CD4-positive, alpha-beta T cell (primary cell): ENCODE measurements around the gene ETV3L. TPM values are rescaled to one million over a fixed set of nuclear protein-coding genes. Genes with fewer than 3 reads are reported as not detected.

Experiments used
- ATAC-seq: fragments of 200-7000 bp; cut with Tn5 transposase; one replicate; pipeline ENCODE4 v1.10.0; 2022; ENCODE audit warnings: mild to moderate bottlenecking; ENCODE audit not compliant: poor library complexity
- CTCF ChIA-PET: fragments of 350-600 bp; sonication (Branson Sonifier 250); formaldehyde crosslinking; loops from one replicate; lab custom pipeline; 2021; ENCODE audit warnings: antibody characterized with exemption, inconsistent platforms; lab: Charles Lee
- POLR2A ChIA-PET: fragments of 350-600 bp; sonication (Branson Sonifier 250); formaldehyde crosslinking; loops from one replicate; lab custom pipeline; 2021; ENCODE audit warnings: antibody characterized with exemption, inconsistent platforms; lab: Charles Lee
- DNase-seq, 14 experiments: peaks; one replicate each; pipeline ENCODE4 v3.0.0-alpha.2; 2013 to 2020; ENCODE audit warnings: mixed read lengths in 2 of 14
- H3K27ac ChIP-seq, 2 donors: one replicate each; pipeline versions ENCODE4 v1.5.1 to v1.7.0; 2013; ENCODE audit warnings: low read length in 2 of 2, low read depth in 1 of 2, mild to moderate bottlenecking in 1 of 2
- H3K27me3 ChIP-seq, 2 experiments: 1 replicate in 1 of 2; 2 replicates in 1 of 2; pipeline versions ENCODE4 v1.6.1 to v1.7.0; 2013; ENCODE audit warnings: low read length in 2 of 2, control low read depth in 1 of 2, mild to moderate bottlenecking in 1 of 2, moderate library complexity in 1 of 2; ENCODE audit not compliant: insufficient read depth in 2 of 2, control insufficient read depth in 1 of 2
- H3K36me3 ChIP-seq: one replicate; pipeline ENCODE4 v1.6.1; 2013; ENCODE audit warnings: low read length, control low read depth; ENCODE audit not compliant: insufficient read depth
- H3K4me1 ChIP-seq: one replicate; pipeline ENCODE4 v1.6.1; 2013; ENCODE audit warnings: low read length, control low read depth; ENCODE audit not compliant: insufficient read depth
- H3K4me3 ChIP-seq: one replicate; pipeline ENCODE4 v1.5.1; 2013; ENCODE audit warnings: mild to moderate bottlenecking, low read length, moderate library complexity
- H3K9me3 ChIP-seq, 2 experiments: 1 replicate in 1 of 2; 2 replicates in 1 of 2; pipeline versions ENCODE4 v1.6.1 to v1.7.0; 2013; ENCODE audit warnings: low read length in 2 of 2, mild to moderate bottlenecking in 2 of 2, control low read depth in 1 of 2, moderate library complexity in 1 of 2; ENCODE audit not compliant: control insufficient read depth in 1 of 2, insufficient read depth in 1 of 2
- H3K27ac Mint-ChIP-seq: one replicate; pipeline ENCODE4 v1.8.0; 2020; ENCODE audit warnings: mixed read lengths
- H3K27me3 Mint-ChIP-seq: one replicate; pipeline ENCODE4 v1.8.0; 2021; ENCODE audit warnings: mixed read lengths
- H3K36me3 Mint-ChIP-seq: one replicate; pipeline ENCODE4 v1.8.0; 2021; ENCODE audit warnings: low read depth, mixed read lengths
- H3K4me1 Mint-ChIP-seq: one replicate; pipeline ENCODE4 v1.8.0; 2021; ENCODE audit warnings: low read depth, mixed read lengths
- H3K4me3 Mint-ChIP-seq: one replicate; pipeline ENCODE4 v1.8.0; 2020; ENCODE audit warnings: mild to moderate bottlenecking, mixed read lengths
- H3K9me3 Mint-ChIP-seq: one replicate; pipeline ENCODE4 v1.8.0; 2020; ENCODE audit warnings: mixed read lengths
- intact Hi-C, 2 experiments: fragments of 100-400 bp; cut with DNase I in 1 of 2; cut with micrococcal nuclease in 1 of 2; formaldehyde crosslinking; loops; one replicate each; pipeline versions ENCODE4 v1.15.1 to v1.9.0; 2023 to 2025; cut with DNase I, micrococcal nuclease
- total RNA-seq, 174 experiments: library from RNA in 2 of 174; stranded (reverse) in 2 of 174; gene quantifications; one replicate each; pipeline ENCODE4 v1.2.3 and lab custom pipeline; 2021 to 2026
- TF ChIP-seq, protein P1 (sequence below): fragments of 200-600 bp; IDR thresholded peaks from one replicate; pipeline ENCODE4 v1.8.0; 2022; ENCODE audit warnings: antibody characterized with exemption, mild to moderate bottlenecking

The ETV3L gene
- total RNA-seq, 2 experiments from 2014 or later, result not detected

DNA sequence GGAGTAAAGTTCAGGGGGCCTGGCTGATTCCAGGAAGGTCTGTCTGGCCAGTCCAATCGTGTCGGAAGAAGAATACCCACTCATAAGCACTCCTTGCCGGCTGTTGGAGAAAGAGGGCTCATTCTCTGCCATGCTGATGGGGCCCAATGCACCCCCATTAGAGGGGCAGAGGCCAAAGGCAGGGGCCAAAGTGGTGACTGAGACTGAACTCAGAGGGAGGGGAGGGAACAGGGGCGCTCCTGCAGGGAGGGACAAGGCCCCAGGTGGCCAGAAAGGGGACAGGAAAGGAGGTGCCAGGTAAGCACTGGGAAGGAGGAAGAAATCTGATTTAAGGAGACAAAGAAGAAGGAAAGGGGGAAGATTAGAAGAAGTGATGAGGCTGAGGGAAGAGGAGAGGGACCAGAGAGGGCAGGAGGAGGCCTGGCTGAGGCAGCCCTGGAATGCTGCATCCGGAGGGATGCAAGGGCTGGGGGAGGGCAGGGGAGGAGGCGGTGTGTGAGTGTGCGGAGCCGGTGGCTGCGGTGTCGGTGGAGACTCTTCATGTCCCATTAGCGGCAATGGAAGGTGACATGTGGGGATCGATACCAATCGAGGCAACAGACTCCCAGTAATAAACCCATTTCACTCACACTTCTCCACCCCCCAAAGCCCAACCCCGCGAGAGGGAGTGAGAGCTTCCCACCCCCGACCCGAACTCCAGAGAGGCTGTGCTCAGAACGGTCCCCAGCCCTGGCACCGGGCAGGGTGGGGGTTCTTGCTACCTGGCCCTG lies 12.0 kb upstream of the ETV3L start:
- Histone ChIP-seq H3K9me3 (no peaks in the 10 kb centered on the region), H3K27ac (no peak overlapping the region), H3K4me1 (no peaks in the 10 kb centered on the region), H3K36me3 (no peaks in the 10 kb centered on the region), H3K4me3 (no peak overlapping the region), H3K27me3 (peaks cover 14 to 15% of the 10 kb centered on the region in 2 experiments)
- ATAC-seq (no peak), DNase-seq (no peak)
- intact Hi-C loops, result no loop called here
- Mint-ChIP-seq H3K27me3 (peaks cover 48% of the 10 kb centered on the region), H3K9me3 (no peaks in the 10 kb centered on the region), H3K4me3 (no peak overlapping the region), H3K36me3 (no peaks in the 10 kb centered on the region), H3K4me1 (peaks cover 2% of the 10 kb centered on the region), H3K27ac (no peak overlapping the region)
- TF ChIP-seq, protein P1, sequence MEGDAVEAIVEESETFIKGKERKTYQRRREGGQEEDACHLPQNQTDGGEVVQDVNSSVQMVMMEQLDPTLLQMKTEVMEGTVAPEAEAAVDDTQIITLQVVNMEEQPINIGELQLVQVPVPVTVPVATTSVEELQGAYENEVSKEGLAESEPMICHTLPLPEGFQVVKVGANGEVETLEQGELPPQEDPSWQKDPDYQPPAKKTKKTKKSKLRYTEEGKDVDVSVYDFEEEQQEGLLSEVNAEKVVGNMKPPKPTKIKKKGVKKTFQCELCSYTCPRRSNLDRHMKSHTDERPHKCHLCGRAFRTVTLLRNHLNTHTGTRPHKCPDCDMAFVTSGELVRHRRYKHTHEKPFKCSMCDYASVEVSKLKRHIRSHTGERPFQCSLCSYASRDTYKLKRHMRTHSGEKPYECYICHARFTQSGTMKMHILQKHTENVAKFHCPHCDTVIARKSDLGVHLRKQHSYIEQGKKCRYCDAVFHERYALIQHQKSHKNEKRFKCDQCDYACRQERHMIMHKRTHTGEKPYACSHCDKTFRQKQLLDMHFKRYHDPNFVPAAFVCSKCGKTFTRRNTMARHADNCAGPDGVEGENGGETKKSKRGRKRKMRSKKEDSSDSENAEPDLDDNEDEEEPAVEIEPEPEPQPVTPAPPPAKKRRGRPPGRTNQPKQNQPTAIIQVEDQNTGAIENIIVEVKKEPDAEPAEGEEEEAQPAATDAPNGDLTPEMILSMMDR, result no peak
- ChIA-PET POLR2A (no interaction called here), CTCF (no interaction called here)

DNA sequence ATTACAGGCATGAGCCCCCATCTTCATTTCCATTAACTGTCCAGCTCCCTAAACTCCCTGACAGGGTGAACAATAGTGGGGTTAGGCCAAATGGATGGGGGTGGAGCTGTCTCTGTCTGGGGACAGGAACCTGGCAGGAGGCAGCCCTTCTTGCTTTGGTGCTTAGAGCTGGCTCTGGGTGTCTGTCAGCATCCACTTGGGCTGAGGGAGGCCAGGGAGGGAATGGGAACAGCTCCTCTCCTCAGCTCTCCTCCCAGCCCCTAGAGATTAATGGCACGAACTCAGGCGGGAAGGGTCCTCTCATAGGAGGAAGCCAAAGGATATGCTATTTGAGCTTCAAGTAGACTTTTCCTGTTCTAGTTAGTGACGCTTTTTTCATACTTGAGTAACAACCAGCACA lies 11.1 kb upstream of the ETV3L start:
- intact Hi-C loops, result no loop called here
- Mint-ChIP-seq H3K36me3 (no peaks in the 10 kb centered on the region), H3K4me3 (no peak overlapping the region), H3K27ac (no peak overlapping the region), H3K9me3 (no peaks in the 10 kb centered on the region), H3K4me1 (no peaks in the 10 kb centered on the region), H3K27me3 (peaks cover 53% of the 10 kb centered on the region)
- Histone ChIP-seq H3K4me3 (no peak overlapping the region), H3K27me3 (peaks cover 14 to 16% of the 10 kb centered on the region in 2 experiments), H3K36me3 (no peaks in the 10 kb centered on the region), H3K27ac (no peak overlapping the region), H3K4me1 (no peaks in the 10 kb centered on the region), H3K9me3 (no peaks in the 10 kb centered on the region)
- ATAC-seq (no peak), DNase-seq (no peak)
- TF ChIP-seq, protein P1, result no peak
- ChIA-PET CTCF (interaction anchor here (0.8 to 2.4 kb wide), 2 partner anchors 21 to 46 kb away, joined by 3 to 8 read pairs; no protein-coding TSS in a partner anchor), POLR2A (no interaction called here)

DNA sequence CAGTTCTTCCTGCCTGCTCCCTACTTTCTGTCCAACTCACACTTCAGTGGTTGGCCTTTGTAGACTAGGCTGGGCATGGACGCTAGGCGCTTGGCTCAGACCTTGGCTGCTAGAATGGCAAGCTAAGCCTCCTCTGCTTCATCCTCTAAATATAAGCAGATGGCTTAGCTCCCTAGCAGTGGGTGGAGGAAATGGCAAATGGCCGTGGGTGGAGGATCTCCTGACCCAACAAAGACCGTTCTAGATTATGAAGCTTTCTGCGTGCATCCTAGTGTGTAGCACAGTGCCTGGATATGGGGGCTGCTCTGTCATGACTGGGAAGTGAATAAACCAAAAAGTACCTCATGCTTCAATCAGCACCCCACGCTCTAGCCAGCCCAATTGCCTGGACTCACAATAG lies 10.4 kb upstream of the ETV3L start:
- intact Hi-C loops, result no loop called here
- no peaks in the 10 kb centered on the region for H3K36me3 Mint-ChIP-seq
- H3K27me3 Mint-ChIP-seq, result peaks cover 54% of the 10 kb centered on the region
- no peaks in the 10 kb centered on the region for H3K4me1 ChIP-seq
- CTCF ChIA-PET, result interaction anchor here (2.4 kb wide), 1 partner anchor 20 kb away, joined by 8 read pairs; no protein-coding TSS in a partner anchor
- H3K4me1 Mint-ChIP-seq, result no peaks in the 10 kb centered on the region
- H3K9me3 ChIP-seq, result no peaks in the 10 kb centered on the region
- no peak overlapping the region for H3K4me3 ChIP-seq
- POLR2A ChIA-PET, result interaction anchor here (1.3 kb wide), 1 partner anchor 29 kb away, joined by 3 read pairs; the partner anchor contains the start of gene ETV3
- no peak overlapping the region for H3K27ac ChIP-seq
- ATAC-seq (no peak), DNase-seq (no peak)
- H3K36me3 ChIP-seq, result no peaks in the 10 kb centered on the region
- no peak overlapping the region for H3K4me3 Mint-ChIP-seq
- no peaks in the 10 kb centered on the region for H3K9me3 Mint-ChIP-seq
- TF ChIP-seq, protein P1, result no peak
- H3K27ac Mint-ChIP-seq, result no peak overlapping the region
- H3K27me3 ChIP-seq, result peaks cover 14 to 16% of the 10 kb centered on the region in 2 experiments
